Measurements from ENCODE around the gene BCAS1. TPM values are rescaled to one million over a fixed set of nuclear protein-coding genes. Genes with fewer than 3 reads are reported as not detected.

Gene BCAS1
- total and polyA plus RNA-seq, 2 donors = 0.38 to 1.5 TPM

- Histone ChIP-seq H3K36me3 (ENCODE audit: control insufficient read depth in 2 of 2, insufficient read depth in 2 of 2, low read length in 1 of 2) (no peaks in the 10 kb centered on the region), H3K9me3 (ENCODE audit: control insufficient read depth in 2 of 2, insufficient read depth in 1 of 2, low read length in 1 of 2) (no peaks in the 10 kb centered on the region), H3K4me3 (ENCODE audit: low read length in 2 of 2) (no peak overlapping the region), H3K27ac (ENCODE audit: low read depth in 1 of 2, low read length in 1 of 2) (no peak overlapping the region), H3K27me3 (ENCODE audit: control insufficient read depth in 2 of 2, insufficient read depth in 1 of 2, low read length in 1 of 2) (no peaks in the 10 kb centered on the region), H3K4me1 (ENCODE audit: control insufficient read depth in 2 of 2, insufficient read depth in 2 of 2, low read length in 2 of 2) (no peaks in the 10 kb centered on the region)
- no peak for DNase-seq (ENCODE audit: low read depth in 6 of 9, low spot score in 9 of 9)
- WGBS = 92% methylated on average over 4 of the region's 4 CpGs
These were observed 35.3 kb upstream of the BCAS1 start for GRCh38 chr20:54105653-54106052.

GRCh38 chr20:54104781-54105180 is 34.4 kb upstream of the BCAS1 start:
- WGBS = 97% methylated on average over 4 of the region's 4 CpGs
- no peaks in the 10 kb centered on the region for H3K4me1 ChIP-seq (ENCODE audit: control insufficient read depth in 2 of 2, insufficient read depth in 2 of 2, low read length in 2 of 2)
- H3K4me3 ChIP-seq (ENCODE audit: low read length in 2 of 2) = no peak overlapping the region
- H3K27ac ChIP-seq (ENCODE audit: low read depth in 1 of 2, low read length in 1 of 2) = no peak overlapping the region
- H3K27me3 ChIP-seq (ENCODE audit: control insufficient read depth in 2 of 2, insufficient read depth in 1 of 2, low read length in 1 of 2) = no peaks in the 10 kb centered on the region
- no peaks in the 10 kb centered on the region for H3K36me3 ChIP-seq (ENCODE audit: control insufficient read depth in 2 of 2, insufficient read depth in 2 of 2, low read length in 1 of 2)
- no peaks in the 10 kb centered on the region for H3K9me3 ChIP-seq (ENCODE audit: control insufficient read depth in 2 of 2, insufficient read depth in 1 of 2, low read length in 1 of 2)
- DNase-seq (ENCODE audit: low read depth in 6 of 9, low spot score in 9 of 9) = no peak

- no peak overlapping the region for H3K4me3 ChIP-seq (ENCODE audit: low read length in 2 of 2)
- no peaks in the 10 kb centered on the region for H3K4me1 ChIP-seq (ENCODE audit: control insufficient read depth in 2 of 2, insufficient read depth in 2 of 2, low read length in 2 of 2)
- no peaks in the 10 kb centered on the region for H3K36me3 ChIP-seq (ENCODE audit: control insufficient read depth in 2 of 2, insufficient read depth in 2 of 2, low read length in 1 of 2)
- 79% methylated on average over 6 of the region's 6 CpGs for WGBS
- H3K27ac ChIP-seq (ENCODE audit: low read depth in 1 of 2, low read length in 1 of 2) = no peak overlapping the region
- H3K27me3 ChIP-seq (ENCODE audit: control insufficient read depth in 2 of 2, insufficient read depth in 1 of 2, low read length in 1 of 2) = no peaks in the 10 kb centered on the region
- DNase-seq (ENCODE audit: low read depth in 6 of 9, low spot score in 9 of 9) = no peak
- H3K9me3 ChIP-seq (ENCODE audit: control insufficient read depth in 2 of 2, insufficient read depth in 1 of 2, low read length in 1 of 2) = no peaks in the 10 kb centered on the region
These were observed 33.6 kb upstream of the BCAS1 start for GRCh38 chr20:54103762-54104600.

GRCh38 chr20:54103067-54103761 is 32.8 kb upstream of the BCAS1 start:
- peak; percentile 13 to 57 (median 25) for DNase-seq (ENCODE audit: low read depth in 6 of 9, low spot score in 9 of 9)
- no peak overlapping the region for H3K4me3 ChIP-seq (ENCODE audit: low read length in 2 of 2)
- no peaks in the 10 kb centered on the region for H3K4me1 ChIP-seq (ENCODE audit: control insufficient read depth in 2 of 2, insufficient read depth in 2 of 2, low read length in 2 of 2)
- no peak overlapping the region for H3K27ac ChIP-seq (ENCODE audit: low read depth in 1 of 2, low read length in 1 of 2)
- H3K9me3 ChIP-seq (ENCODE audit: control insufficient read depth in 2 of 2, insufficient read depth in 1 of 2, low read length in 1 of 2) = no peaks in the 10 kb centered on the region
- H3K36me3 ChIP-seq (ENCODE audit: control insufficient read depth in 2 of 2, insufficient read depth in 2 of 2, low read length in 1 of 2) = no peaks in the 10 kb centered on the region
- H3K27me3 ChIP-seq (ENCODE audit: control insufficient read depth in 2 of 2, insufficient read depth in 1 of 2, low read length in 1 of 2) = no peaks in the 10 kb centered on the region
- 45% methylated on average over 11 of the region's 11 CpGs for WGBS

GRCh38 chr20:54102543-54102942 is 32.1 kb upstream of the BCAS1 start:
- Histone ChIP-seq H3K36me3 (ENCODE audit: control insufficient read depth in 2 of 2, insufficient read depth in 2 of 2, low read length in 1 of 2) (no peaks in the 10 kb centered on the region), H3K27ac (ENCODE audit: low read depth in 1 of 2, low read length in 1 of 2) (no peak overlapping the region), H3K9me3 (ENCODE audit: control insufficient read depth in 2 of 2, insufficient read depth in 1 of 2, low read length in 1 of 2) (no peaks in the 10 kb centered on the region), H3K27me3 (ENCODE audit: control insufficient read depth in 2 of 2, insufficient read depth in 1 of 2, low read length in 1 of 2) (no peaks in the 10 kb centered on the region), H3K4me3 (ENCODE audit: low read length in 2 of 2) (no peak overlapping the region), H3K4me1 (ENCODE audit: control insufficient read depth in 2 of 2, insufficient read depth in 2 of 2, low read length in 2 of 2) (no peaks in the 10 kb centered on the region)
- over 99% methylated on average over 2 of the region's 2 CpGs for WGBS
- no peak for DNase-seq (ENCODE audit: low read depth in 6 of 9, low spot score in 9 of 9)

- 98% methylated on average over 2 of the region's 2 CpGs for WGBS
- Histone ChIP-seq H3K9me3 (ENCODE audit: control insufficient read depth in 2 of 2, insufficient read depth in 1 of 2, low read length in 1 of 2) (no peaks in the 10 kb centered on the region), H3K27me3 (ENCODE audit: control insufficient read depth in 2 of 2, insufficient read depth in 1 of 2, low read length in 1 of 2) (no peaks in the 10 kb centered on the region), H3K4me3 (ENCODE audit: low read length in 2 of 2) (no peak overlapping the region), H3K36me3 (ENCODE audit: control insufficient read depth in 2 of 2, insufficient read depth in 2 of 2, low read length in 1 of 2) (no peaks in the 10 kb centered on the region), H3K27ac (ENCODE audit: low read depth in 1 of 2, low read length in 1 of 2) (no peak overlapping the region), H3K4me1 (ENCODE audit: control insufficient read depth in 2 of 2, insufficient read depth in 2 of 2, low read length in 2 of 2) (no peaks in the 10 kb centered on the region)
- no peak for DNase-seq (ENCODE audit: low read depth in 6 of 9, low spot score in 9 of 9)
These were observed 30.2 kb upstream of the BCAS1 start for GRCh38 chr20:54100563-54100962.

GRCh38 chr20:54099894-54100293 is 29.5 kb upstream of the BCAS1 start:
- DNase-seq (ENCODE audit: low read depth in 6 of 9, low spot score in 9 of 9) = no peak
- H3K27me3 ChIP-seq (ENCODE audit: control insufficient read depth in 2 of 2, insufficient read depth in 1 of 2, low read length in 1 of 2) = no peaks in the 10 kb centered on the region
- H3K27ac ChIP-seq (ENCODE audit: low read depth in 1 of 2, low read length in 1 of 2) = no peak overlapping the region
- H3K4me3 ChIP-seq (ENCODE audit: low read length in 2 of 2) = no peak overlapping the region
- H3K4me1 ChIP-seq (ENCODE audit: control insufficient read depth in 2 of 2, insufficient read depth in 2 of 2, low read length in 2 of 2) = no peaks in the 10 kb centered on the region
- H3K9me3 ChIP-seq (ENCODE audit: control insufficient read depth in 2 of 2, insufficient read depth in 1 of 2, low read length in 1 of 2) = no peaks in the 10 kb centered on the region
- no peaks in the 10 kb centered on the region for H3K36me3 ChIP-seq (ENCODE audit: control insufficient read depth in 2 of 2, insufficient read depth in 2 of 2, low read length in 1 of 2)
- 96% methylated on average over 3 of the region's 3 CpGs for WGBS

- Histone ChIP-seq H3K27ac (ENCODE audit: low read depth in 1 of 2, low read length in 1 of 2) (no peak overlapping the region), H3K9me3 (ENCODE audit: control insufficient read depth in 2 of 2, insufficient read depth in 1 of 2, low read length in 1 of 2) (no peaks in the 10 kb centered on the region), H3K4me1 (ENCODE audit: control insufficient read depth in 2 of 2, insufficient read depth in 2 of 2, low read length in 2 of 2) (no peaks in the 10 kb centered on the region), H3K36me3 (ENCODE audit: control insufficient read depth in 2 of 2, insufficient read depth in 2 of 2, low read length in 1 of 2) (no peaks in the 10 kb centered on the region), H3K4me3 (ENCODE audit: low read length in 2 of 2) (no peak overlapping the region), H3K27me3 (ENCODE audit: control insufficient read depth in 2 of 2, insufficient read depth in 1 of 2, low read length in 1 of 2) (no peaks in the 10 kb centered on the region)
- no peak for DNase-seq (ENCODE audit: low read depth in 6 of 9, low spot score in 9 of 9)
- WGBS = 95% methylated on average over 3 of the region's 3 CpGs
These were observed 27.7 kb upstream of the BCAS1 start for GRCh38 chr20:54098047-54098446.

GRCh38 chr20:54097236-54097529 is 26.8 kb upstream of the BCAS1 start:
- Histone ChIP-seq H3K27me3 (ENCODE audit: control insufficient read depth in 2 of 2, insufficient read depth in 1 of 2, low read length in 1 of 2) (no peaks in the 10 kb centered on the region), H3K9me3 (ENCODE audit: control insufficient read depth in 2 of 2, insufficient read depth in 1 of 2, low read length in 1 of 2) (no peaks in the 10 kb centered on the region), H3K27ac (ENCODE audit: low read depth in 1 of 2, low read length in 1 of 2) (no peak overlapping the region), H3K4me1 (ENCODE audit: control insufficient read depth in 2 of 2, insufficient read depth in 2 of 2, low read length in 2 of 2) (no peaks in the 10 kb centered on the region), H3K36me3 (ENCODE audit: control insufficient read depth in 2 of 2, insufficient read depth in 2 of 2, low read length in 1 of 2) (no peaks in the 10 kb centered on the region), H3K4me3 (ENCODE audit: low read length in 2 of 2) (no peak overlapping the region)
- no peak for DNase-seq (ENCODE audit: low read depth in 6 of 9, low spot score in 9 of 9)
- whole genome bisulfite sequencing = 96% methylated on average over 2 of the region's 2 CpGs

Data from thymus (tissue), 11 donors.